ENCODE data around the gene EXOC4. TPM values are rescaled to one million over a fixed set of nuclear protein-coding genes. Genes with fewer than 3 reads are reported as not detected.

EXOC4 gene
- total and polyA plus RNA-seq, 2 of the 13 experiments (the other 11 are each of a cell fraction or from before 2014, with no cell fraction given), result 22.5 to 39.0 TPM

- H3K36me3 ChIP-seq (replicated peaks in 1 of 2; ENCODE audit: control insufficient read depth in 1 of 2, insufficient read depth in 2 of 2, low read length in 2 of 2), result no peaks in the 10 kb centered on the region
- FAIRE-seq, result no peak
- H3K9ac ChIP-seq (ENCODE audit: insufficient read depth, low read depth, low read length), result no peak overlapping the region
- H3K9me3 ChIP-seq (ENCODE audit: low read length), result no peaks in the 10 kb centered on the region
- H3K4me3 ChIP-seq (replicated peaks in 1 of 3; ENCODE audit: insufficient read depth in 1 of 3, low read depth in 2 of 3, low read length in 3 of 3), result no peak overlapping the region
- intact Hi-C loops (cut with micrococcal nuclease; ENCODE audit: unreplicated experiment) (no loop called here), in situ Hi-C loops (cut with HindIII; ENCODE audit: extremely low pct_ligation_motif_present, low pct_unique_long_range_greater_than_20kb) (no loop called here)
- H3K79me2 ChIP-seq (ENCODE audit: insufficient read depth, low read length), result no peaks in the 10 kb centered on the region
- POLR2A ChIA-PET, result no interaction called here
- no peaks in the 10 kb centered on the region for H4K20me1 ChIP-seq (ENCODE audit: insufficient read depth, low read length)
- H3K27me3 ChIP-seq (ENCODE audit: control insufficient read depth in 1 of 2, insufficient read depth in 2 of 2, low read length in 2 of 2), result no peaks in the 10 kb centered on the region
- no peaks in the 10 kb centered on the region for H3K4me1 ChIP-seq (ENCODE audit: insufficient read depth, low read length)
- no TSS peak for BruUV-seq (replicated peaks)
- TF ChIP-seq ZNF431 (CRISPR knock-in tag; IDR thresholded peaks at IDR 0.05; ENCODE audit: borderline replicate concordance, low read depth) (no peak), HDAC6 (IDR thresholded peaks at IDR 0.05; ENCODE audit: low read depth, low read length) (no peak), CENPX (CRISPR knock-in tag; IDR thresholded peaks at IDR 0.05) (no peak), NFIC (IDR thresholded peaks at IDR 0.05; ENCODE audit: low read length) (no peak), HMGA1 (CRISPR knock-in tag; conservative IDR thresholded peaks at IDR 0.05) (no peak), MATR3 (CRISPR knock-in tag; IDR thresholded peaks at IDR 0.05) (no peak), ZNF142 (CRISPR knock-in tag; IDR thresholded peaks at IDR 0.05) (no peak), FUBP1 (CRISPR knock-in tag; IDR thresholded peaks at IDR 0.05; ENCODE audit: borderline replicate concordance) (no peak), ZIK1 (CRISPR knock-in tag; IDR thresholded peaks at IDR 0.05; ENCODE audit: borderline replicate concordance, low read depth) (no peak), NCOA5 (CRISPR knock-in tag; IDR thresholded peaks at IDR 0.05) (no peak), IKZF4 (CRISPR knock-in tag; IDR thresholded peaks at IDR 0.05; ENCODE audit: borderline replicate concordance, low read depth, not compliant biosample characterization) (no peak), ZNF138 (CRISPR knock-in tag; IDR thresholded peaks at IDR 0.05; ENCODE audit: low read depth) (no peak), ZNF724P (CRISPR knock-in tag; IDR thresholded peaks at IDR 0.05; ENCODE audit: borderline replicate concordance) (no peak), LCORL (IDR thresholded peaks at IDR 0.05) (no peak), LCORL (CRISPR knock-in tag; IDR thresholded peaks at IDR 0.05) (no peak)
- H3K27ac ChIP-seq (ENCODE audit: extremely low read length, insufficient read depth, low read length), result no peak overlapping the region
- CTCF ChIA-PET (ENCODE audit: low intra/inter-chr PET ratio, low total read pairs), result no interaction called here
- H2AFZ ChIP-seq (ENCODE audit: low read length), result no peak overlapping the region
- no peak overlapping the region for H3K4me2 ChIP-seq (ENCODE audit: low read depth, low read length)
- 100% methylated on average over 3 of the region's 3 CpGs for WGBS (ENCODE audit: low lambda C conversion rate)
- no peak for ATAC-seq
- no peak for DNase-seq (ENCODE audit: low spot score)
Observed at GRCh38 chr7:133398506-133398905, 145.6 kb downstream of the EXOC4 start.

Measured in HepG2 (cell line).